HepG2 (cell line): ENCODE measurements around the gene ERFL. TPM values are rescaled to one million over a fixed set of nuclear protein-coding genes. Genes with fewer than 3 reads are reported as not detected.

Experiments
- ATAC-seq: fragments of 200-7000 bp; cut with Tn5 transposase; 3 replicates; pipeline ENCODE4 v1.9.1; 2020; ENCODE audit warnings: mild to moderate bottlenecking, moderate library complexity
- BruUV-seq: library from RNA; stranded (reverse); fragments of 400-500 nt; replicated peaks from 2 replicates; lab custom pipeline; 2021; lab: Mats Ljungman, UMichigan
- CTCF ChIA-PET: fragments of 300-600 bp; formaldehyde crosslinking; extraction: SDS; loops from one replicate; lab custom pipeline; 2021; ENCODE audit warnings: low total read pairs, inconsistent platforms, low intra/inter-chr PET ratio; lab: Yijun Ruan, JAX
- POLR2A ChIA-PET: fragments of 350-600 bp; sonication (Branson Sonifier 250); formaldehyde crosslinking; loops from one replicate; lab custom pipeline; 2020; ENCODE audit warnings: antibody characterized with exemption, inconsistent platforms; lab: Yijun Ruan, JAX
- DNase-seq: peaks from one replicate; pipeline ENCODE4 v3.0.0-alpha.2; 2015; ENCODE audit warnings: low spot score
- FAIRE-seq: peaks from 3 replicates; lab custom pipeline; 2011; peaks lifted over from hg19 to GRCh38; lab: Jason Lieb, UNC
- H2AFZ ChIP-seq: one replicate; pipeline ENCODE4 v1.6.1; 2011; ENCODE audit warnings: low read length, inconsistent platforms
- H3K27ac ChIP-seq: fragments of 300-600 bp; 3 replicates; pipeline ENCODE4 v1.8.0; 2011; ENCODE audit warnings: mixed run types, mild to moderate bottlenecking, mixed read lengths, low read length, inconsistent platforms; ENCODE audit not compliant: insufficient read depth; ENCODE audit errors: extremely low read length
- H3K27me3 ChIP-seq, 2 experiments: fragments of 200-600 bp in 1 of 2; 2 replicates in 1 of 2; 3 replicates in 1 of 2; pipeline versions ENCODE4 v1.6.0 to v1.8.0; 2011; ENCODE audit warnings: low read length in 2 of 2, mild to moderate bottlenecking in 2 of 2, moderate library complexity in 2 of 2, inconsistent platforms in 1 of 2; ENCODE audit not compliant: insufficient read depth in 2 of 2, control insufficient read depth in 1 of 2
- H3K36me3 ChIP-seq, 2 experiments: fragments of 200-600 bp in 1 of 2; replicated peaks in 1 of 2; 2 replicates in 1 of 2; 3 replicates in 1 of 2; pipeline versions ENCODE4 v1.5.1 to v1.8.0; 2011; ENCODE audit warnings: low read length in 2 of 2, inconsistent platforms in 1 of 2; ENCODE audit not compliant: insufficient read depth in 2 of 2, control insufficient read depth in 1 of 2
- H3K4me1 ChIP-seq: 2 replicates; pipeline ENCODE4 v1.5.1; 2012; ENCODE audit warnings: low read length, inconsistent platforms; ENCODE audit not compliant: insufficient read depth
- H3K4me2 ChIP-seq: 2 replicates; pipeline ENCODE4 v1.6.0; 2011; ENCODE audit warnings: low read depth, low read length, inconsistent platforms
- H3K4me3 ChIP-seq, 3 experiments: fragments of 200-600 bp in 1 of 3; sonication (generic), shearing (Covaris generic) in 1 of 3; replicated peaks in 1 of 3; 2 replicates each; pipeline ENCODE4 v1.5.1; 2011 to 2016; ENCODE audit warnings: low read length in 3 of 3, inconsistent platforms in 2 of 3, low read depth in 2 of 3, mild to moderate bottlenecking in 2 of 3, control low read depth in 1 of 3, mixed read lengths in 1 of 3; ENCODE audit not compliant: insufficient read depth in 1 of 3
- H3K79me2 ChIP-seq: one replicate; pipeline ENCODE4 v1.6.1; 2011; ENCODE audit warnings: low read length, inconsistent platforms; ENCODE audit not compliant: insufficient read depth
- H3K9ac ChIP-seq: 2 replicates; pipeline ENCODE4 v1.6.0; 2011; ENCODE audit warnings: mild to moderate bottlenecking, low read depth, low read length, inconsistent platforms; ENCODE audit not compliant: insufficient read depth
- H3K9me3 ChIP-seq: 2 replicates; pipeline ENCODE4 v1.5.1; 2012; ENCODE audit warnings: mild to moderate bottlenecking, low read length
- H4K20me1 ChIP-seq: 2 replicates; pipeline ENCODE4 v1.6.0; 2011; ENCODE audit warnings: inconsistent platforms, mild to moderate bottlenecking, low read length, moderate library complexity; ENCODE audit not compliant: insufficient read depth
- DNMT1 ChIP-seq: sonication (generic); formaldehyde crosslinking; IDR thresholded peaks from 2 replicates; pipeline ENCODE4 v1.5.1; 2020; ENCODE audit warnings: mild to moderate bottlenecking, missing genetic modification reagents
- MLLT10 ChIP-seq: sonication (generic); formaldehyde crosslinking; IDR thresholded peaks from 2 replicates; pipeline ENCODE4 v1.4.0; 2020; ENCODE audit warnings: missing genetic modification reagents
- NR2F2 ChIP-seq: IDR thresholded peaks from 2 replicates; pipeline ENCODE4 v1.6.1; 2012; ENCODE audit warnings: low read depth, inconsistent platforms, borderline replicate concordance
- NR2F6 ChIP-seq, 2 experiments: IDR thresholded peaks; 2 replicates each; pipeline ENCODE4 v1.6.1; 2016; ENCODE audit warnings: antibody characterized with exemption in 1 of 2, mild to moderate bottlenecking in 1 of 2
- RARG ChIP-seq: sonication (generic); formaldehyde crosslinking; IDR thresholded peaks from 2 replicates; pipeline ENCODE4 v1.4.0; 2020; ENCODE audit warnings: low read depth, mild to moderate bottlenecking, missing genetic modification reagents
- SMAD3 ChIP-seq: sonication (generic); formaldehyde crosslinking; IDR thresholded peaks from 2 replicates; pipeline ENCODE4 v1.4.0; 2020; ENCODE audit warnings: missing genetic modification reagents
- TP53 ChIP-seq: sonication (generic); formaldehyde crosslinking; conservative IDR thresholded peaks from 2 replicates; pipeline ENCODE4 v1.4.0; 2020; ENCODE audit warnings: missing genetic modification reagents
- ZNF10 ChIP-seq: sonication (generic); formaldehyde crosslinking; IDR thresholded peaks from 2 replicates; pipeline ENCODE4 v1.4.0; 2020; ENCODE audit warnings: mild to moderate bottlenecking, low read depth, missing genetic modification reagents, borderline replicate concordance
- ZNF207 ChIP-seq: fragments of 450-650 bp; IDR thresholded peaks from 2 replicates; pipeline ENCODE4 v1.6.1; 2016; ENCODE audit warnings: antibody characterized with exemption, borderline replicate concordance
- ZNF562 ChIP-seq: sonication (generic); formaldehyde crosslinking; IDR thresholded peaks from 2 replicates; pipeline ENCODE4 v1.8.0; 2022; ENCODE audit warnings: missing genetic modification reagents, borderline replicate concordance
- ZNF83 ChIP-seq: sonication (generic); formaldehyde crosslinking; IDR thresholded peaks from 2 replicates; pipeline ENCODE4 v1.4.0; 2020; ENCODE audit warnings: missing genetic modification reagents, mild to moderate bottlenecking, borderline replicate concordance
- WGBS: methylation state at CpG from one replicate; pipeline ENCODE4 v1.1.6; 2017; ENCODE audit warnings: low lambda C conversion rate; 5-methylcytosine and 5-hydroxymethylcytosine counted together
- in situ Hi-C: cut with HindIII; loops from 2 replicates; pipeline ENCODE4 v1.10.0; 2017; ENCODE audit warnings: low pct_unique_long_range_greater_than_20kb; ENCODE audit not compliant: extremely low pct_ligation_motif_present
- intact Hi-C: fragments of 100-400 bp; cut with micrococcal nuclease; formaldehyde crosslinking; loops from one replicate; pipeline ENCODE4 v1.10.0; 2022; ENCODE audit not compliant: unreplicated experiment
- polyA plus RNA-seq, 8 experiments: library from polyadenylated mRNA; depleted of rRNA in 3 of 8; stranded (reverse) in 7 of 8; unstranded in 1 of 8; fragments of >200 nt; fragmentation: Illumina TruSeq in 4 of 8; extraction: Trizol in 4 of 8; gene quantifications; 2 replicates each; pipeline versions ENCODE4 v1.2.1 to v1.2.3, GENCODE V29; 2011 to 2016; ENCODE audit warnings: low read depth in 4 of 8, missing spikeins in 1 of 8, mixed read lengths in 1 of 8; ENCODE audit not compliant: insufficient read depth in 1 of 8
- total RNA-seq, 5 experiments: library from RNA; depleted of rRNA; stranded (reverse); fragments of >200 nt; fragmentation: Illumina TruSeq; extraction: Trizol; gene quantifications; 2 replicates each; pipeline ENCODE4 v1.2.3, GENCODE V29; 2016; ENCODE audit warnings: low read depth in 1 of 5
- TF ChIP-seq, protein P1 (sequence below): sonication (generic); formaldehyde crosslinking; IDR thresholded peaks from 2 replicates; pipeline ENCODE4 v1.4.0; 2020; ENCODE audit warnings: missing genetic modification reagents, mild to moderate bottlenecking, borderline replicate concordance
- TF ChIP-seq, protein P2 (sequence below): sonication (generic); formaldehyde crosslinking; conservative IDR thresholded peaks from 2 replicates; pipeline ENCODE4 v1.8.0; 2022; ENCODE audit warnings: mild to moderate bottlenecking, moderate library complexity, missing genetic modification reagents
- TF ChIP-seq, protein P3 (sequence below): sonication (generic); formaldehyde crosslinking; IDR thresholded peaks from 2 replicates; pipeline ENCODE4 v1.4.0; 2020; ENCODE audit warnings: missing genetic modification reagents

ERFL gene
- total and polyA plus RNA-seq, 2 of the 13 experiments (the other 11 are each of a cell fraction or from before 2014, with no cell fraction given), result not detected

DNA sequence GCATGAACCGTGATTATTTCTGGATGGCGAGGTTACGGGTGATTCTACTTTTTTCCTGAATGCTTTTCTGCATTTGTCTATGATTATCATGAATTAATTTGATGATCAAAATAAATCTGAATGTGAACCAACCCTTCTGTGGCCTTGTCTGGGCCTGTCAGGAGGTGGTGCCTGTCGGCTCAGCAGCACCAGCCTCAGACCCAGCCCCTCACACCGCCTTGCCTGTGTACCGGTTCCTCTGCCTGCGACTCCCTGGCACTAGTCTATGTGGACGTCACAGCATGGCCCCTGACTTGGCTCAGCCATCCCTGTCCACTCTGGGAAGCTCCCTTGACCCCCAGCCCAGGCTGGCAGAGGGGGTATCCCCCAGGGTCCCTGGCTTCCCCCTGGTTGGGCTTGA lies 46.4 kb upstream of the ERFL start (continued):
- no peak for TF ChIP-seq MLLT10 (CRISPR knock-in tag)
- TF ChIP-seq, protein P1, sequence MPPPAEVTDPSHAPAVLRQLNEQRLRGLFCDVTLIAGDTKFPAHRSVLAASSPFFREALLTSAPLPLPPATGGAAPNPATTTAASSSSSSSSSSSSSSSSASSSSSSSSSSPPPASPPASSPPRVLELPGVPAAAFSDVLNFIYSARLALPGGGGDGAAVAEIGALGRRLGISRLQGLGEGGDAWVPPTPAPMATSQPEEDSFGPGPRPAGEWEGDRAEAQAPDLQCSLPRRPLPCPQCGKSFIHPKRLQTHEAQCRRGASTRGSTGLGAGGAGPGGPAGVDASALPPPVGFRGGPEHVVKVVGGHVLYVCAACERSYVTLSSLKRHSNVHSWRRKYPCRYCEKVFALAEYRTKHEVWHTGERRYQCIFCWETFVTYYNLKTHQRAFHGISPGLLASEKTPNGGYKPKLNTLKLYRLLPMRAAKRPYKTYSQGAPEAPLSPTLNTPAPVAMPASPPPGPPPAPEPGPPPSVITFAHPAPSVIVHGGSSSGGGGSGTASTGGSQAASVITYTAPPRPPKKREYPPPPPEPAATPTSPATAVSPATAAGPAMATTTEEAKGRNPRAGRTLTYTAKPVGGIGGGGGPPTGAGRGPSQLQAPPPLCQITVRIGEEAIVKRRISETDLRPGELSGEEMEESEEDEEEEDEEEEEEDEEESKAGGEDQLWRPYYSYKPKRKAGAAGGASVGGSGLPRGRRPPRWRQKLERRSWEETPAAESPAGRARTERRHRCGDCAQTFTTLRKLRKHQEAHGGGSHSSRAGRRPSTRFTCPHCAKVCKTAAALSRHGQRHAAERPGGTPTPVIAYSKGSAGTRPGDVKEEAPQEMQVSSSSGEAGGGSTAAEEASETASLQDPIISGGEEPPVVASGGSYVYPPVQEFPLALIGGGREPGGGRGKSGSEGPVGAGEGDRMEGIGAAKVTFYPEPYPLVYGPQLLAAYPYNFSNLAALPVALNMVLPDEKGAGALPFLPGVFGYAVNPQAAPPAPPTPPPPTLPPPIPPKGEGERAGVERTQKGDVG (CRISPR knock-in tag), result no peak
- TF ChIP-seq, protein P2, sequence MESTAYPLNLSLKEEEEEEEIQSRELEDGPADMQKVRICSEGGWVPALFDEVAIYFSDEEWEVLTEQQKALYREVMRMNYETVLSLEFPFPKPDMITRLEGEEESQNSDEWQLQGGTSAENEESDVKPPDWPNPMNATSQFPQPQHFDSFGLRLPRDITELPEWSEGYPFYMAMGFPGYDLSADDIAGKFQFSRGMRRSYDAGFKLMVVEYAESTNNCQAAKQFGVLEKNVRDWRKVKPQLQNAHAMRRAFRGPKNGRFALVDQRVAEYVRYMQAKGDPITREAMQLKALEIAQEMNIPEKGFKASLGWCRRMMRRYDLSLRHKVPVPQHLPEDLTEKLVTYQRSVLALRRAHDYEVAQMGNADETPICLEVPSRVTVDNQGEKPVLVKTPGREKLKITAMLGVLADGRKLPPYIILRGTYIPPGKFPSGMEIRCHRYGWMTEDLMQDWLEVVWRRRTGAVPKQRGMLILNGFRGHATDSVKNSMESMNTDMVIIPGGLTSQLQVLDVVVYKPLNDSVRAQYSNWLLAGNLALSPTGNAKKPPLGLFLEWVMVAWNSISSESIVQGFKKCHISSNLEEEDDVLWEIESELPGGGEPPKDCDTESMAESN (CRISPR knock-in tag), result no peak
- TF ChIP-seq DNMT1, result no peak
- TF ChIP-seq TP53 (CRISPR knock-in tag), result no peak

DNA sequence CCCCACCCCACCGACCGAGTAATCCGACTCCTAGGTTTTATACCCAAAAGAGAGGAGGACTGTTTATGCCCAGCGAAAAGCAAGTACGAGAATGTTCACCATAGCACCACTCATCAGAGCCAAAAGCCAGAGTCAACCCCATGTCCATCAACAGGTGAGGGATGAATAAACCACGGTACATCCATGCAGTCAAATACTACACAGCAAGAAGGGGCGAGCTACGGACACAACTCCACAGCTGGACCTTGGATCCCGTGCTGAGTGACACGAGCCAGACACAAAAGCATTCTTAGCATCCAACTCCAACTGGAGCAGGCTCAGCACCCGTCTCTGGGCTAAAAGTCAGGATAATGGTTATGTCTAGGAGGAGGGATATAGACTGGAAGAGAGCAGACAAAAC lies 43.1 kb upstream of the ERFL start:
- in situ Hi-C loops, result no loop called here
- no peak for FAIRE-seq
- Histone ChIP-seq H3K36me3 (no peaks in the 10 kb centered on the region), H3K9ac (no peak overlapping the region), H3K9me3 (no peaks in the 10 kb centered on the region), H3K27ac (no peak overlapping the region), H3K4me1 (no peaks in the 10 kb centered on the region), H4K20me1 (no peaks in the 10 kb centered on the region), H3K27me3 (peaks cover 12 to 50% of the 10 kb centered on the region in 2 experiments; a peak in 4 of 5 replicates), H2AFZ (no peak overlapping the region), H3K79me2 (no peaks in the 10 kb centered on the region), H3K4me3 (no peak overlapping the region), H3K4me2 (no peak overlapping the region)
- DNase-seq, result no peak
- intact Hi-C loops, result no loop called here
- POLR2A ChIA-PET, result no interaction called here
- WGBS, result 16% methylated on average over 11 of the region's 11 CpGs
- ATAC-seq, result no peak
- CTCF ChIA-PET, result no interaction called here
- BruUV-seq, result no TSS peak
- TF ChIP-seq ZNF10 (CRISPR knock-in tag) (no peak), ZNF562 (CRISPR knock-in tag) (no peak), RARG (no peak), SMAD3 (no peak), NR2F2 (no peak), ZNF207 (no peak), ZNF83 (CRISPR knock-in tag) (no peak), DNMT1 (no peak), NR2F6 (IDR thresholded peaks at IDR 0.05) (no peak), NR2F6 (CRISPR knock-in tag; IDR thresholded peaks at IDR 0.05) (no peak)
- TF ChIP-seq, protein P3, sequence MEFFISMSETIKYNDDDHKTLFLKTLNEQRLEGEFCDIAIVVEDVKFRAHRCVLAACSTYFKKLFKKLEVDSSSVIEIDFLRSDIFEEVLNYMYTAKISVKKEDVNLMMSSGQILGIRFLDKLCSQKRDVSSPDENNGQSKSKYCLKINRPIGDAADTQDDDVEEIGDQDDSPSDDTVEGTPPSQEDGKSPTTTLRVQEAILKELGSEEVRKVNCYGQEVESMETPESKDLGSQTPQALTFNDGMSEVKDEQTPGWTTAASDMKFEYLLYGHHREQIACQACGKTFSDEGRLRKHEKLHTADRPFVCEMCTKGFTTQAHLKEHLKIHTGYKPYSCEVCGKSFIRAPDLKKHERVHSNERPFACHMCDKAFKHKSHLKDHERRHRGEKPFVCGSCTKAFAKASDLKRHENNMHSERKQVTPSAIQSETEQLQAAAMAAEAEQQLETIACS (CRISPR knock-in tag), result no peak
